DND-41 (cell line): Measurements from ENCODE around the gene PMCH.

Source experiments
- CTCF ChIP-seq: IDR thresholded peaks from 2 replicates; pipeline ENCODE4 v1.5.1; 2012; ENCODE audit warnings: borderline replicate concordance, low read length, moderate library complexity, mild to moderate bottlenecking; ENCODE audit not compliant: poor library complexity, severe bottlenecking; ENCODE audit errors: extremely low read depth
- EZH2 ChIP-seq: IDR thresholded peaks from 3 replicates; pipeline ENCODE4 v1.6.1; 2012; ENCODE audit warnings: borderline replicate concordance, low read depth, mild to moderate bottlenecking, moderate library complexity, low read length, inconsistent platforms; ENCODE audit not compliant: severe bottlenecking

- TF ChIP-seq CTCF (no peak), EZH2 (no peak)
These were observed 23.5 kb downstream of the PMCH start for GRCh38 chr12:102174117-102174516.
